GM19438 (cell line): ENCODE results near the gene MGAM2.
"Not testable (repeated sequence)": the region's sequence is repeated elsewhere in the genome, so short reads cannot be mapped to it uniquely, and the experiment has no call there.

Experiments used
- ATAC-seq: cut with Tn5 transposase; IDR thresholded peaks from one replicate; pipeline ENCODE4 v1.9.1; 2021; ENCODE audit warnings: low read depth; ENCODE audit not compliant: unreplicated experiment

MGAM2 gene

DNA sequence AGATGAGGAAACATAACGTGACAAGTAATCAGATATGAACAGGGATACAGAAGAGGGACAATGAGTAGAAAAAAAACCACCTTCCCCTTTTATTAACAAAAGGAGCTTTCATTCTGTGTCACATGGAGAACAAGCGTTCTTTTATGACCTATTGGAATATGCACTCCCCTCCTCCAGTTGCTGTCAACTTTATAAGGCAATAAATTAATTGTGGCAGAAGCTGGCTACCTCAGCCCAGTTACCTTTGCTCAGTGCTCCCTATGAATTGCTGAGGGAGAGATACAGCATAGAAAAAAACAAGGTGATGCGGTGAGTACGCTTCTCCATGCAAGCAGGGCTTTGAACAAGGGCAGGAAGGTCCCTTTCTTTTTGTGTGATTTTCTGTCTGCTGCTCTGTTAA lies at the start of gene MGAM2:
Gene MGAM2, plus strand, starts transcription at position 220 of the 400 bp plus-strand sequence. CDS start 5,156 bp downstream, outside the sequence.
- ATAC-seq, result no peak

DNA sequence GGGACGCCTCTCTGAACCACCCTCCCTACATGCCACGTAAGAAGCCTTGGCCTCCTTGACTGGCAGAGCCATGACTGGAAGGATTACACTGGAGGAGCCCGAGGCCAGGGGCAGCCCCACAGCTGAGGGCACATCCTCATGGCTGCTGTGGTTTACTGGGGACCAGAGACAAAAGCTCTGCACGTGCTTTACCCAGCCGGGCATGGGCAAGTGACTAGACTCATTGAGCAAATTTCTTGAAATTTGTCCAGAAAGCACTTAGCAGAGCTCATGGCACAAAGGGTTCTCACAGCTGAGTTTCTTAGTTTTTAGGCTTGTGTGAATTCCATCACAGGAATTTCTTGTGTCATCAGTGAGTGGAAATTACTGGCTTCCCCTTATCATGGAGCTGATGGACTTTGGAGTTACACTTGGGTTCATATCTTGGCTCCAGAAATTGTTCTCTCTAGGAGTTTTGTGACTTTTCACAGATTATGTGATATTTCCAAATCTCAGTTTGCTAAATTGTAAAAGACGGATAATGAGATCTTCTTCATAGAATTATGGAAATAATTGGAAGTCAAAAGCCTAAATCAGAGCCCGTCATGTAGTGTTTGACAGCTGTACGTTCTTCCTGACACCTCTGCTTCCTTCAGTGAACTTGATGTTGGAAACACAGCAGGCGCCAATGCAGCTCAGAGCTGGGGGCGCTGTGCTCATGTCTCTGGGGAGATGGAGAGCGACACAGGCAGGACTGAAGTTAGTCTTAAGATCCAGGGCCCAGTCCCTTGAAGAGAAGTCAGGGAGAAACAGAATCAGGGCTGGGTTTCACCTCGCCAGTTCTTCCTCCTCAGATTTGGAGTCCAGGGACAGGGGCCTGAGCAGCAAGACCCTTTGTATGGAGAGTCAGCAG lies 47.7 kb upstream of the MGAM2 start:
- no peak for ATAC-seq

DNA sequence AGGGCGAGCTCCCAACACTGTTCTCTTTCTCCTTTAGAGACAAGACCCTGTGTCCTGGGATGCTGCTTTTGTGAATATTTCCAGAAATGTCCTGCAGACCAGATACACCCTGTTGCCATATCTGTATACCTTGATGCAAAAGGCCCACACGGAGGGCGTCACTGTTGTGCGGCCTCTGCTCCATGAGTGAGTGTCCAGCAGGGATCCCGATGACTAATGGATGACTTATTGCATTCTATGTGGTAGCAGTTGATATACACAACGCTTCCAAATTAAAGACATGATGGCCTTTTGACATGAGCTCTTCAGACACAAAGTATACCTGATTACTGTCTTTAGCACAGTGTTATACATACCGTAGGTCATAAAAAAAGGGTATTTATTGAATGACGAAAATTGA lies 45.0 kb upstream of the MGAM2 start:
- no peak for ATAC-seq

DNA sequence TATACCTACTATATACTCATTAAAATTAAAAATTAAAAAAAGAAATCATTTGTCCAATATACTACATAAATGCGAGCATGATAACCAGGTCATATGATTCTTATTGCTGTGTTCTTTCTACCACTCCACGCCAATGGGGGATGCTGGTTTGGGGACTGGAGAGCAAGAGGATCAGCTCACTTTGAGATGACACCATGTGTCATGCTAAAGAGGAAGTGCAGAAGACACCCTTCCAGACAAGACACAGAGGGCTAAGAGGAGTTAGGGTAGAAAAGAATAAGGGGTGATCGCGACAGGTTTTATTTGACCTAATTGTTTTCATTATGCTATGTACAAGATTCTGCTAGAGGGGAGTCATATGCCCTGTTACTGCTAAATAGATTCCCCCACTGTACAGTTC lies 33.8 kb upstream of the MGAM2 start:
- no peak for ATAC-seq

DNA sequence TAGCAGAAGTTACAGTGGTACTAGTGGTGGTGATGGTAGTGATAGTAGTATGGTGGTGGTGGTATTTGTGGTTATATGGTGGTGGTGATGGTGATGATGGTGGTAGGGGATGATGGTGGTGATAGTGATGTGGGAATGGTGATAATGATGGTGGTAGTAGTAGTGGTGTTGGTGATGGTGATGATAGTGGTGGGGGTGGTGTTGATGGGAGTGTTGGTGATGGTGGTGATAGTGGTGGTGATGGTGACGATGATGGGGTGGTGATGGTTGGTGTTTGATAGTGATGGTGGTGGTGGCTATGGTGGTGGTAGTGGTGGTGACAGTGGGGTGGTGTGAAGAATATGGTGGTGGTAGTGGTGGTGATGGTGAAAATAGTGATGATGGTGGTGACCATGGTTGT lies 27.9 kb upstream of the MGAM2 start:
- ATAC-seq, result no peak

DNA sequence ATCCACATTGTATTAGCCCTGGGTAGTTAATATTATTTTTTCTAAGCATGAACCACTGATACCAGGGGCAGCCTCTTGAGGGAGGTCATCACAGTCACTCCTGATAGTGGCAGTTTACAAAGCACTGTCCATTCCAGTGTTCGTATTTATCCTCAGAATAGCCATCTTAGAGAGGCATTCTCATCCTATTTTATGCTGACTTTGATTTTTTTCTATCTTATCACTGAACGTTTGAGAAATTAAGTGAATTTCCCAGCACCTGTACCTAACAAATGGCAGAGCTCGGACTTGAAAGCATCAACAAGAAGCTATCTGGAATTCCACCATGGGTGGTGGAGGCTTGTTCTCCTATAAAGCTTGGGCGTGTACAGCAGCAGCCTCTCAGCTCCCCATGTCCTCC lies 26.1 kb upstream of the MGAM2 start:
- no peak for ATAC-seq

DNA sequence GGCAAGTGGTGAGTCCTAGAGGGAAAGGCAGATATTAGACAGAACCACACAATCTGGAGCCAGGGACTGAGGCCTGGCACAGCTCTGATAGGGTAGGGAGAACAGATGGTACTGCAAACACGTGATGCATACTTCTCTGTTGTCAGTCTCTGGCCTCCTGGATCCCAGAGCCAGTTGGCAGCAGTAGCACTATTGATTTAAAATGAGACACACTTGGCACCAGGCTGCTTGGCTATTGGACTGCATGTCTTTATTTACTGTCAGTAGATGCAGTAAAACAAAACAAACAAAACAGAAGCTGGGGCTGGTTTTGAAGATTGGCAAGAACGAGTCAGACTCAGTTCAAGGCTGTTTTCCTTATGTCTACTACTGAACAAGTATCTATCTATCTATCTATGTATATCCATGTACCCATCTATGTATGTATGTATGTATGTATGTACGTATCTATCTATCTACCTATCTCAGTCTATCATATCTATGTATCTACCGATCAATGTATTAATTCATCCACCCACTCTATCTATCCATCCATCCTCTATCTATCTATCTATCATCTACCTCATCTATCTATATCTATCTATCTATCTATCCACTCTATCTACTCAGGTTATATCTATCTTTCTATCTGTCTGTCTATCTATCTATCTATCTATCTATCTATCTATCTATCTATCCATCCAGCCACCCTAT lies 23.4 kb upstream of the MGAM2 start:
- no peak for ATAC-seq

DNA sequence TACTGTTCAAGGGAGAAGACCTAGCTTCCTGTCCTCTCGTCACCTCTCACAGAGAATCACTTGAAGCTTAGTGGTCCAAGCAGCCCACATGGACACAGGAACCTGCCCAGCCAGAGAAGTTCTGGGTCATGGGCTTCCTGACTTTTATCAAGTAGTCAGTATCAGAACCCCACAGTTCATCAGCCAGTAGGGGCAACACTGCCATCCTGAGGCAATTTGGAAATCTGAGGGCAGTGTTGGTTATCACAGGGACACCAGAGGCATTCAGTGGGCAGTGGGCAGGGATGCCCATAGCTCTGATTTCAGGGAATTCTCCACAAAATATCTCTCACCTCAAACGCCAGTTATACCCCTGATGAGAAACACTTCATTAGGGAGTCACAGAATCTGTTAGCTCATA lies 22.5 kb upstream of the MGAM2 start:
- no peak for ATAC-seq

DNA sequence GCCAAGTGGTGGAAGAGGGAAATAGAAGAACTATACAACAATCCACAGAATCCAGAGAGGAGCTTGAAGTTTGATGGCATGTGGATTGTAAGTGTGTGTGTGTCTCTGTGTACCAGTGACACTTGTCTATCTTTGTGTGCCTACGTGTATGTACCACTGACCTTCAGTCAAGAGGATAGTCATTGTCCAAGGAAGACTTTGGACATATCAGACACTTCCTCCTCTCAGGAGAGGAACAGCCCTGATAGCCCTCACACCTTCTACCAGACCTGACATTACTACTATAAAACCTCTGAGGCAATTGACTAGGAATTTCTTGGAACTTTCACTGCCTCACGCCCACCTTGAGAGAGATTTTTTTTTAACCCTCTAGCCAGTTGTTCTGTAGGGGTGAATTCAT lies 19.6 kb upstream of the MGAM2 start:
- no peak for ATAC-seq

DNA sequence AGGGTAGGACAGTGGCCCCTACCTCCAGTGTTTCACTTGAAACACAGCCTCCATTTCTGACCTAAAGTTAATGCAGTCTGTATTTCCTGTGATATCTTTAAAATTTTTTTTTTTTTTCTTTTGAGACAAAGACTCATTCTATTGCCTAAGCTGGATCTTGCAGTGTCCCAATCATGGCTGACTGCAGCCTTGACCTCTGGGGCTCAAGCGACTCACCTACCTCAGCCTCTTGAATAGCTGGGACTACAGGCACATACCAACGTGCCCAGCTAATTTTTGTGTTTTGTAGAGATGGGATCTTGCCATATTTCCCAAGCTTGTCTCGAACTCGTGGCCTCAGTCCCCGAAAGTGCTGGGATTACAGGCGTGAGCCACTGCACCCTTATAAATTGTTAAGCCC lies 16.7 kb upstream of the MGAM2 start:
- ATAC-seq, result no peak

DNA sequence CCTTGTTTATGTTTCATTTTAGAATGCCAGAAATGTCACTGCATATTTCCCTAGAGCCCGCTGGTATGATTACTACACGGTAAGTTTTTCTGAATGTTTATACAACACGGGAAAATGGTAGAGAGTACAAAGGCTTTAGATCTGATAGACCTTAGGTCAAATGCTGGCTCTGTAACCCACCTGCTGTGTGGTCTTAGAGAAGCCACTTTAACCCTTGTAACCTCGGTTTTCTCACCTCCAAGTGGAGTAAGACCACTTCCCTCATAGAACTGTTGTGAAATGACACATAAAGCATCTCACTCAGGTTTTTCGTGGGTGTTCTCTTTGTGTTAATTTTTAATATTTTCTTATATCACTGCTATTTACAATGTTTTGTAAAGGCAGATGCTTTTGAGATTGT lies 13.9 kb upstream of the MGAM2 start:
- ATAC-seq, result no peak

DNA sequence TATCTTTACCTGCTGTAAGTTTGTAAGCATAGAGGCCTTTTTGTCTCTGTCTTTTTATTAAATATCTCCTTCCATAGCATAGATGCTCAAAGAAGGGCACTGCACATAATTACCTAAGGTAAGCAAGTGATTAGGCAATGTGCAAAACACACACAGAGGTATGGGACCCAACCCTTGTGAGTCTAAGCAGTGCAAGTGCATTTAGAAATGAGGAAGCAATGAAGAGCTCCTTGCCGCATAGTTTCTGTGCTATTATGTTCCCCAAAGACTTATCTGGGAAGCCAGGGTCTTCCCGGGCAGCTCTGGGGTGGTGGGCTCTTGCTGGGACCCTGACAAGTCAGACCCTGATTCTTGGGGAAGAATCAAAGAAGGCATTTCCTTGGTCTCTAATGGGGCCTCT lies 13.5 kb upstream of the MGAM2 start:
- no peak for ATAC-seq

DNA sequence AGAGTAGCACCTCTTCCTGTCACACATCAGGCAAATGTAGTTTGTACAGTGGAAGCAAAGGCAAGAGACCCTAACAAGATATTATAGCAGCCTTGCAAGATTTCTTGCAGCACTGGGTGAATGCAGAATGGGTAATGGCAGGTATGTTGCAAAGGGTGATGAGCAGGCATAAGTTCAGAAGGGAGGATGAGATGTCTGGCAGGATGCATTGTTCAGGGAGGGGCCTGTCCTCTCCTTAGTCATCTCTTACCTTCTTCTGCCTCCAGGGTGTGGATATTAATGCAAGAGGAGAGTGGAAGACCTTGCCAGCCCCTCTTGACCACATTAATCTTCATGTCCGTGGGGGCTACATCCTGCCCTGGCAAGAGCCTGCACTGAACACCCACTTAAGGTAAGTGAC lies 12.2 kb upstream of the MGAM2 start:
- not testable (repeated sequence) for ATAC-seq

DNA sequence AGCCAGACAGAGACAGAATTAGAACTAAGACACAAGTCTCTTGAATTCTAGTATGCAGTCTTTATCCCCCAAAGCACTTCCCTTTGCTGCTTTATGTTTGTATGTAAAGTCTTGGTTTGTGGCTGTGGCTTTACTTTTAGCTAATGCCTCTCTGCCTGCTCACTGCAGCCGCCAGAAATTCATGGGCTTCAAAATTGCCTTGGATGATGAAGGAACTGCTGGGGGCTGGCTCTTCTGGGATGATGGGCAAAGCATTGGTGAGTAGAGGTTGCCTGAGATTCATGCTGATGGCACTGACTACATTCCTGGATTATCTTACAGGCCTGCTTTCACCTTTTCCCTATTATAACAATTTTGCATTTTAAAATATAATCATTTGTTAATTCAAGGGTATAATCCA lies 10.9 kb upstream of the MGAM2 start:
- no peak for ATAC-seq

DNA sequence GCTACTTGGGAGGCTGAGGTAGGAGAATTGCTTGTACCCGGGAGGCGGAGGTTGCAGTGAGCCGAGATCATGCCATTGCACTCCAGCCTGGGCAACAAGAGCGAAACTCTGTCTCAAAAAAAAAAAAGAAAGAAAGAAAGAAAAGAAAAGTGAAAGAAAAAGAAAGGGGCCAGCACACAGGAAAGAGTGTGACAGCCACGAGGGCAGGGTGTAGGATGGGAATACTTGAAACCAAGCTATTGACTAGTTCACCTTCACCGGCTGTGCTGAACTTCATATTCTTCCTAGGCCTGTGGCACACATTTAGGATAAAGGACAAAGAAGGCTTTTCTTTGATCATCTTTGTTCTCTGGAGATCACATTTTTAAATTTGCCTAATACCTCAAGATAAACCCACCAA lies 9.7 kb upstream of the MGAM2 start:
- ATAC-seq, result not testable (repeated sequence)

DNA sequence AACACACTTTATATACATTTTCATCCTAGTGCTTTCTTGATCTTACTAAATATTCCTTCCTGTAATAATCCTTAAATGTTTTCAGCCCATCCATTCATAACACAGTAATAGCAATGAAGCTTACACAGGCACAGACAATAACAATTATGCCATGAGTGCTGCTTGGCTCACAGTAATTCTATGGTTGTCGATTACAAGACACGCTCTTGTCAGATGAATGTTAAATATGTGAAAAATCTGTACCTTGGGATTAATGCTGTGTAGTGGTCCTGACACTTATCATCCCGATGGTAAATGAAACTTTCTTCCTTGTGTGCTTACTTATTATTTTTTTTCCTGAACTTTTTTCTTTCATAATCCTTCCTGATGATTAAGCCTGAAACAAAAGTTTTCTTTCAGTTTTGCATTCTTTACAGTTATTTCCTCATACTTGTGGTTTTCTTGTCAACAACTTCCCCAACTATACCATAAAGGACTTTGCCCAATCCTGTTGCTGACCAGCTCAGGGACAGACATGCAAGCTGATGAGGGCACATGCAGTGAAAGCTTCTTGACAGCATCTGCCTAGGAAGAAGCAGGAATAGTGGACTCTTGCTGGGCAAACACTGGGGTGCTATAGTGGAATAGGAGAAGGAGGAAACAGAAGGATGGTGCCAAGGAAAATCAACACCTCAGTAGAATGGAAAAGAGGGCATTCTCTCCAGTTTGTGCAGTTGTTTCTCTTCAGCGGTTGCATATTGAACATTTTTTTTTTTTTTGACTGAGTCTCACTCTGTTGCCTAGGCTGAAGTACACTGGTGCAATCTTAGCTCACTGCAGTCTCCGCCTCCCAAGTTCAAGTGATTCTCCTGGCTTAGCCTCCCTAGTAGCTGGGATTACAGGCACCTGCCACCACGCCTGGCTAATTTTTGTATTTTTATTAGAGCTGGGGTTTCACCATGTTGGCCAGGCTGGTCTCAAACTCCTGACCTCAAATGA lies 6.7 kb upstream of the MGAM2 start:
- no peak for ATAC-seq

DNA sequence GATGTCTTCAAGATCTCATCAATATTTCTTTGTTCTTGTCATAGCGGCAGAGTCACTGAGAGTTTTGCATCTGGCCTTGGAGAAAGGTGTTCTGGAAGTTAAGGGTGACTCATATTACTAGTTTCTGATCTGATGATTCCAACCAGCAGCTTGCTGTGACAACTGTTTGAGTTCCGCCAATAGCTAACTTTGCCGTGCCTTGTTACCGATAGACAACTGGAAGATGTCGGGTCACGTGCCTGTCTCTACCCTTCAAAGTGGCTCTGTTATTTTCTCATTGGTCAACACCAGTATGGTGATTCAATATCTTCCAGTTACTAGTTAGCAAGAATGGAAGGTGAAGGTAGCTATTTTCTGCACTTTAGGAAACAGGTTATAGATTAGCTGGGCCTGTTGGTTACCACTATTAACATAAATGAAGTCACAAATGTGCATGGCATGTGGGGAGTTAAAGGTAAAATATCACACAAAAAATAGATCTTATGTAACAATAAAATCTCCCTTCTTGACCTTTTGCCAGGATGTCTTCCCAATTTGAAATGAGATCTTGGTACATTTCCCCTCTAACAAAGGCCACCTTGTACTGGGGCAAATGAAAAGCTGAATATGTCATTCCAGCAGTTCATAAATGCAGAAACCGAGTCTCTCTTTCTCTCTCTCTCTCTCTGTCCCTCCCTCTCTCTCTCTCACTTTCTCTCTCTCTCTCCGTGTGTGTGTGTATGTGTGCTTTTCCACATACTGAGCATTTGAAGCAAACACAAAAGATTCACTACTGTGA lies 2.6 kb upstream of the MGAM2 start:
- ATAC-seq, result no peak

DNA sequence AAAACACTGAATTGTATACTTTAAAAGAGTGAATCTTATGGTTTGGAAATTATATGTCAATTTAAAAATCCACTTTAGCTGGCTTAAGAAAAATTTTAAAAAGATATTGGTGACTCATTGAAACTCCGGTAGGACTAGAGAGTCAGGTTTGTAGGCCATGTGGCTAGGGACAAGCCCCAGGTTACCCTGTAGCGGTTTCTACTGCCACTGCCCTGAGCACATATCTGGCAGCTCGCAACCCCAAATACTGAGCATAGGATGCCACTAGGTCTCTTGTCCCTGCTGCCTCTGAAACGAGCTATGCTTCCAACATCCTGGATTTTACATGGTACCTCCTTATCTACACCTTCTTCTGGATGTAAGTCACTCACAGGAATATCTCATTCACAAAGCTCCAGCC lies 1.4 kb upstream of the MGAM2 start:
- no peak for ATAC-seq

DNA sequence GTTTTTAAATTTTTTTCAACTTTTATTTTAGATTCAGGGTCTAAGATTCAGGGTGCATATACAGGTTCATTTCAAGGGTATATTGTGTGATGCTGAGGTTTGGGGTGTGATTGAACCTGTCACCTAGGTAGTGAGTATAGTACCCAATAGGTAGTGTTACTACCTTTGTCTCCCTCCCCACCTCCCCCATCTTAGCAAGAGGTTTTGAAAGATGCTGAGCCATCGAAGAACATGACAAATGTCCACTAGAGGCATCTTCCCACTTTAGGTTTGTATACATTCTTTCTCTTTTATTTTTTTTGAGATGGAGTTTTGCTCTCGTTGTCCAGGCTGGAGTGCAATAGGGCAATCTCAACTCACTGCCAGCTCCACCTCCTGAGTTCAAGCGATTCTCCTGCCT lies 880 bp upstream of the MGAM2 start:
- ATAC-seq, result no peak

DNA sequence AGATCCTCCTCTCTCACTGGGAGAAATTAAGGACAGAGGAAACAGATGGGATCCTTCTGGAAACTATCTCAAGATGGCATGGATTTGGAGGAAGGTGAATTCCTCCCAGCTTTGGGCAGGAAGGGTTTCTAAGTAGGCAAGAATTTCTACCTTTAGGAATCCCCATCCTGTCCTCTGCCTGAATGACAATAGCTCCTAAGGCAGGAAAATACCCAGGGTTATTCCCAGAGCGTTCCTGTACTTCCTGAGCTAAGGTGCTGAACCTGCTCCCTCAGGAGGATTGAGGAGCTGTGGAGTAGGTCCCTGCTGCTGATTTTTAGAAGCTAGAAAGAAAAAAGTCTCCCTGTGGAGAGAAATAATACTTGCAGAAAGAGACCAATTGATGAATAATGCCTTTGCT lies 568 bp downstream of the MGAM2 start:
- ATAC-seq, result no peak
